Uterine smooth muscle cell (primary cell): ENCODE measurements around the gene TUBAL3. TPM values are rescaled to one million over a fixed set of nuclear protein-coding genes. Genes with fewer than 3 reads are reported as not detected.

Source experiments
- total RNA-seq: library from RNA; depleted of rRNA; stranded (reverse); fragments of >200 nt; gene quantifications from 2 replicates; pipeline ENCODE4 v1.2.3, GENCODE V29; 2014

Gene TUBAL3
- total RNA-seq: not detected in 2 replicates

DNA sequence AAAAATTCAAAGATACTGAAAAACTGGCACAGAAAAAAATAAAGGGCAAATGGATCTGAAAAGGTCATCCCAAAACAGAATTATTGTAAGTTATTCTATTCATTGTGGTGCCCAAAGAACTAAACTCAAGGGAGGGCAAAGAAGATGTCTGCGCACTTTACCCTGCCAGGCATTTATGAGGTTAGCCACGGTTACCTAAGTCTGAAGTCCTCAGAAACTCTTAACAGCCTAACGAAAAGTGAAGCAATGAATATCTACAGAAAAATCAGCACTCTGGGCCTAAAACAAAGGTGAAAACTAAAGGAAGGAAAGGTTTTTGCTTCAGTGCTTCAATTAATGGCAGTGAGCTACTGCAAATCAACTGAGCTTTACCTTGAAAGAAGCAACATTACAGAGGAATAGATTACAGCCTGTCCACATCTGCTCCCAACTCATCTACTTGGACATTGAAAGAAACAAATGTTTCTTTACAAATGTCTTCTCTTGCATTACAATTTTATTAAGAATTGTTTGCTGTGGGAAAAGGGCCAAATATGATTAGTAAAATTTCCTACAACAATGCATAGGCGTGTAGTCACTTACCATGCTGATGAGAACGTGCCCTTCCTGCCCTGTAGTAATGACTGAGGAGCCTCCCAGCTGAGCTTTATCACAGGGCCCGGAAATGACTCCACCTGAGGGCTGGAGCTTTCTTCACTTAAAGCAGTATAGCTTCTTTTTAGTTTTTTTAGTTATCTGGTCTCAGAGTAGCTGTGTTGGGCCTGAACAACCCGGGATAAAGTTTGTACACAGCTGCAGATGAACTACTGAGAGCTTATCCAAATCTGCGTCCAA, at the start of gene TUBAL3:
Gene TUBAL3 (minus strand): TSS at position 621 of the 834 bp plus-strand sequence. CDS start 36 bp downstream, at position 585.

DNA sequence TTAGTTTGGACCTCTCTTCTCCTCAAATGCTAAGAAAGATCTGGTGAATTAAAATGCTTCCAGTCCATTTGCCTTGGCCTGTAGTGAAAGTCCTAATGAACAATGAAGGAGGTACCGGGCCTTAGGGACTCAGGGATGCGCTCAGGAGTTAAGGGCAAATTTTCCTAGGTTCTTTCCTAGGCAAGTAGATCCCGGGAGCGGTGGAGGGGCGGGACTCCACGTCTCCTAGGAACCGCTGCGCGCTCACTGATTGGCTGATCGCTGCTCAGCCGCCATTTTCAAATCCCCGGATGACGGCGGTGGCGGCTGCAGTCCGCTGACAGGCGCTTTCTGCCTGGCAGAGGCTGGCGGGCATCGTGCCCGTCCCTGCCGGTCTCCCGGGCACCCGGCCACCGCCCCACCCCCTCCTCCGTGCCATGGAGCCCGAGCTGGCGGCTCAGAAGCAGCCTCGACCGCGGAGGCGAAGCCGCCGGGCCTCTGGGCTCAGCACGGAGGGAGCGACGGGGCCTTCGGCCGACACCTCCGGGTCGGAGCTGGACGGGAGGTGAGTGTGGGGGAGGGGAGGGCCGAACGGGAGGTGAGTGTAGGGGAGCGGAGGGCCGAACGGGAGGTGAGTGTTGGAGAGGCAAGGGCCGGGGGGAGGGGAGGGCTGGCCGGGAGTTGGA, 7.8 kb upstream of the TUBAL3 start, which contains the start of gene NET1:
Gene NET1 (plus strand): TSS at position 281 of the 665 bp plus-strand sequence. CDS start 136 bp downstream, at position 417.

DNA sequence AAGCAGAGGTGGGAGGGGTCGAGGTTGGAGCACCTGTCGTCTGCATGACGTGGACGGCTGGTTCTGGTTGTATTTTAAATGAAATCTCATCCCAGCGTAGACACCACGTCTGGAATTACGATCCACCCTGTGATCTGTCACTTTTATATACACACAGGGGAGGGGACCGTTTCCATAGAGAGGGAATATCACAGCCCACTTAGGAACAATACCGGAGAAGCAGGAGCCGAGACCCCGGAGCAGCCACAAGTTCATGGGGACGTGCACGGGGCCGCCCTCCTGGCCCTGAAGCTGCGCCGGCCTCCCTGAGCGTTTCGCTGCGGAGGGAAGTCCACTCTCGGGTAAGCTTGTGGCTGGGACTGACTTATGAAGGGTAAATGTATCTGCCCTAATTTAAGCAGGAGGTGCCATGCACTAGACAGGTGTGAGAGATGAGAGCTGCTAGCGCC, 39.7 kb downstream of the TUBAL3 start, which contains the start of gene UCN3:
Gene UCN3 (plus strand): TSS at position 77 of the 449 bp plus-strand sequence. CDS start 8,755 bp downstream, outside the sequence.

Other genes with a start within 250 kb of the TUBAL3 start
- not detected in 2 replicates for gene AKR1C8, start 219.7 kb downstream of the TUBAL3 start, total RNA-seq
- not detected in 2 replicates for gene AKR1C4, start 208.0 kb downstream of the TUBAL3 start, total RNA-seq
- not detected in 2 replicates for gene UCN3, start 39.9 kb downstream of the TUBAL3 start, total RNA-seq
- 24.0 and 43.6 TPM in 2 replicates for gene NET1, start 7.7 kb upstream of the TUBAL3 start, total RNA-seq
- gene CALML5, start 94.7 kb upstream of the TUBAL3 start, total RNA-seq: not detected in 2 replicates
- not detected in 2 replicates for gene CALML3, start 120.1 kb upstream of the TUBAL3 start, total RNA-seq